Measurements from ENCODE around the gene MEF2A.
"Not testable (repeated sequence)": the region's sequence is repeated elsewhere in the genome, so short reads cannot be mapped to it uniquely, and the experiment has no call there.

The MEF2A gene

DNA sequence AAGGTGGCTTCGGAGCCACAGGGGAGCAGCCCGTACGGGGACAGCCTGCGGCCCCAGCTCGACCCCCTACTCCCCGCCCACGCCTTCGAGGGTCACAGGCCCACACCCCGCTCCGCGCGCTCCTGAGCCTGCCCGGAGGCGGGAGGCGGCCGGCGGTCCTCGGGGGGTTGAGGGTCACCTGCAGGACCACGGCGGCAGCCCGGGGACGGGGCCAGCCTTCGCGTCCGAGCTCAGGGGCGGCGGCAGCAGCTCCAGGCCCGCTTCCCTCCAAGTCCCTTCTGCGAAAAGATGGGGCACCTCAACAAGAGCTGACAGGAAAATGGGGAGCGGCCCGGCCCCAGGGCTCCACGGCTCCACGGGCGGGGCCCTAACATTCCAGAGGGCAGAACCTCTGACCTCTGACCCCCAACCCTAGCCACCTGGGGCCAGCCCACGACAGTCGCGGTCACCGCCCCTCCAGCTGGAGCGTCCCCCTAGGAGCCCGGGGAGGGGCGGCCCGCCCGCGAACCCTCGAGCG lies 167.0 kb downstream of the MEF2A start:
- no peak for DNase-seq

DNA sequence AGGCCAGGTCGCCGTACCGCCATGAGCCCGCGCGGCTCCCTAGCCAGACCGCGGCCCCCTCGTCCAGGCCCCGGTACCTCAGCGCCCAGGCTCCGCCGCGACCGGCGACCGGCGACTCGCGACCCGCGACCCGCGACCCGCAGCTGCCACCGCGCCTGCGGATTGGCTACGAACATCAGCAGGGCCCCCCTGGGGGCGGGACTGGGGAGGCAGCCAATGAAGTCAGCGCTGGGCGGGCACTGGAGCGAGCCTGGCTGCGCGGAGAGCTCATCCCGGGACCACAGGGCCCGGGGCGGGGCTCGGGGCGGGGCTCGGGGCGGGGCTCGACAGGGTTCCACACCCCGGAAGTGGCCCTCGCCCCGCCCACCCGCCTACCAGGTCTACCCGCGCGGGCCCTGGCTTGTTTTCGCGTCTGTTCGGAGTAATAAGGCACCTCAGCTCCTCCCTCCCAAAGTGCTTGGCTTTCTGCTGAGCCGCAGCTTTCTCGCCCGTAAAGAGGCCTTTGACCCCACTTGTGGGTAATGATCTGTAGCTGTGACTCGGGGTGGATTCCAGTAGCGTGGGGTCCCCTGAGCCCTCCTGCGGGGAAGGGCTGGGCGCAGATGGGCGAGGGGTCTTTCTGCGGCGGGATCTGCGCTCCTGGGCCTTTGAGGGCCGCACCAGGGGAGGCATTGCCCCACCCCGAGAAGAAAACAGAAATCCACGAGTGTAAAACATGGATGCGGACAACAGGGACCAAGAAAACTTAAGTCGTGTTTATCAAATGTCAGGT lies 167.7 kb downstream of the MEF2A start, which contains the start of gene LYSMD4:
Gene LYSMD4, minus strand, starts transcription at position 170 of the 772 bp plus-strand sequence. CDS start 1,438 bp downstream, outside the sequence.
- peak; percentile 96 for DNase-seq

DNA sequence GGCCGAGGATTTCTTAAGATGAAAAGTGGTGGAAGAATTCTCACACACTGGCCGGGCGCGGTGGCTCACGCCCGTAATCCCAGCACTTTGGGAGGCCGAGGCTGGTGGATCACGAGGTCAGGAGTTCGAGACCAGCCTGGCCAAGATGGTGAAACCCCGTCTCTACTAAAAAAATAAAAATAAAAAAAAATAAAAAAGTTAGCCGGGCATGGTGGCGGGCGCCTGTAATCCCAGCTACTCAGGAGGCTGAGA lies 168.2 kb downstream of the MEF2A start:
- not testable (repeated sequence) for DNase-seq

DNA sequence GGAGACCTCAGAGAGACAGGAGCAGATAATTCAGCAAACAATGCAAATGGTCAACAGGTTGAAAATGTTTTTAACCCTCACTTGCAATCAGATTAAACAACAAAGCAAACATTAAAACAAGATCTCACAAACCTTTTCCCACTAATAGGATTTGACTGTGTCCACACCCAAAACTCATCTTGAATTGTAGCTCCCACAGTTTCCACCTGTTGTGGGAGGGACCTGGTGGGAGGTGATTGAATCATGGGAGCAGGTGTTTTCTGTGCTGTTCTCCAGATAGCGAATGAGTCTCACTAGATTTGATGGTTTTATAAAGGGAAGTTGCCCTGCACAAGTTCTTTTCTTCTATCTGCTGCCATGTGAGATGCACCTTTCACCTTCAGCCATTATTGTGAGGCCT lies 168.8 kb downstream of the MEF2A start:
- DNase-seq: no peak

DNA sequence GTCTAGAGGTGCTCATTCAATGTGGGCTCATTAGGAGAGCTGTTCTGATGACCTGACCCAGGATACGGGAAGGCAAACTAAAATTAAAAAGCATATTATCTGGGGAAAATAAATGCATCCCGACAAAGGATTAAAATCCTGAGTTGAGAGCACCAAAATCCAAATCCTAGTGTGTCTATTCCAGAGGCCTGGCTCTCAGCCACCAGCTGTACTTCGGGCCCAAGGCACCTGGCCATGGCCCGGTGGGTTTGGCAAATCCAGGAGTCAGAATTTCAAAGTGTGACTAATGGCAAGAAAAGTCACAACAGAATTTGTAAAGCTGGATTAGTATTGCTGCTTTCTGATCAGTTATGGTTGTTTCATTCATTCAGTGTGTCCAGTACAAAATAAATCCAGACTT lies 170.1 kb downstream of the MEF2A start:
- no peak for DNase-seq

DNA sequence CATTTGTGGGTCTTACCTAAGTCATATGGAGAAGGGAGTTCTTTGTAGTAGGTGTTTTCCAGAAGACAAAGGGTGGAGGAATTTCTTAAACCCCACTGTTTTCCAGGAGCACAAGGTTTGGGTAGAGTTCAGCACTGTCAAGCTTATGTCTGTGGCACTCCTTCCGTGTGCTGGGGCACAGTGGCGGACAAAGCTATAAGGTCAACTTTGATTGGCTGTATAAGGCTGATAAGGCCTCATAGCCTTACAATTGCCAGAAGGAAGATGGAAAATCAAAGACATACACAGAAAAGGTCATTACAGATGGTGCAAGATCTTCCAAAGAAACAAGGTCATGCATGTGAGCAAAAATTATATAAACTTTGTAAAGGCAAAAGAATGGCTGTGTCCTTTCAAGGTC lies 170.9 kb downstream of the MEF2A start:
- no peak for DNase-seq

DNA sequence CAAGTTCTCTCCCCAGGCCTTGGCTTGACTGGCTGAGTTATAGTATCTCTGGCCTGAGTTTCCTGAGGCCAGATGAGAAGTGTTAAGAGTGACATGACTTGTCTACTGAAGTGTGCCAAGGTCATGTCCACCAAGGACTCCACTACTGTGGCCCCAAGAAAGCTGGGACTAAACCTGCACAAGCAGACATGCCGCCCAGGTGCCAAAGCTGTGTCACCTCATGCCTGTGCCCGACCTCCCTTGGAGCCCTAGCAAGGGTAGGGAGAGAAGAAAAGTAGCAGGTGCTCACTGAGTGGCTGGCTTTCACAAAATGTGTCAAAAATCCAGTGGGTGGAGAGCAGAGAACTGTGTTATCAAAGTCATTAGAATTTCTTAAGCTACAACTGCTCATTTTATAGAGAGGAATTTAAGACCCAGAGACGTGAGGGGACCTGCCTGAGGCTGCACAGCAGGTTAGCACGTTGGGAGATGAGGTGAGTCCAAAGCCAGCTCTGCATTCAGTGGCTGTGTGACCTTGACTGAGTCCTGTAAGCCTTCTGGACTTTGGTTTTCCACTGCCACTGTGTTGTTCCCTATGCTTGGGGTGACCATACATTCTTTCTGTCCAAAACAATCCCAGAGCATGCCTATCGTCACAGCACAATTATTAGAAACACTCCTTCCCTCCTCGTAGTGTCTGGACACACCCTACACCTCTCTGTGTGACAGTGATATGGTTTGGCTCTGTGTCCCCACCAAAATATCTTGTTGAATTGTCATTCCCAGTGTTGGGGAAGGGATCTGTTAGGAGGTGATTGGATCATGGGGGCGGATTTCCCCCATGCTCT lies 172.4 kb downstream of the MEF2A start:
- DNase-seq: no peak

DNA sequence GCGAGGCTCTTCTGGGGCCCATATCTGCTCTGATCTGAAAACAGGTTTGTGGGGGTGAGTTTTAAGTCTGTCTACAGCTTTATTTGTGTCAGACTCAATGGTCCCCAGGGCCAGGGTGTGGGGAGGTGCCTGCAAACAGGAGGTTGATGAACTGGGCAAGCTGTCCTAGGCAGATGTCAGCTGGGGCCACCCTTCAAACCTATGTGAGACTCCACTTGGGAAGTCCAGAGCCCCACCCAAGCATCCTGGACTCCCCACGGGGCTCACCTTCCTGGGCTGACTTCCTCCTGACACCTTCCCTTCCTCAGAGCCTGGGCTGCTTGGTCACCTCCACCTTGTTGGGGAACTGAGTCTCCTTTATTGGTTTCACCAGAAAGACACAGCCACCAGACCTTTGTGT lies 176.1 kb downstream of the MEF2A start:
- DNase-seq: no peak

DNA sequence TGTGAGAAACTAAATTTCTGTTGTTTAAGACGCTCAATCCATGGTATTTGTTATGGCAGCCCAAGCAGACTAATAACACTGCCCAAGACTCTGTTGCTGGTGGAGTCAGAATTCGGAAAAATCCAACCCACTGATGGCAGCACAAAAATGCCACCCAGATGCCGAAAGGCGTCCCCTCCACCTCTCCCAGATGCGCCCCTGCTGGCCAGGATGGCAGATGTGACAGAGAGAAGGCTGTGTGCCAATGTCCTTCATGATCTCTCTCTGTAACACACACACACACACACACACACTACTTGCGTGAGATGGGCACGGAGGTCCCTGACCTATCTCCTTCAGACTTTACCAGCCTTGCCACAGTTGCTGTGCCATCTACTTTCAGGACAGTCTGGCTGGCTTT lies 178.4 kb downstream of the MEF2A start:
- DNase-seq: no peak

DNA sequence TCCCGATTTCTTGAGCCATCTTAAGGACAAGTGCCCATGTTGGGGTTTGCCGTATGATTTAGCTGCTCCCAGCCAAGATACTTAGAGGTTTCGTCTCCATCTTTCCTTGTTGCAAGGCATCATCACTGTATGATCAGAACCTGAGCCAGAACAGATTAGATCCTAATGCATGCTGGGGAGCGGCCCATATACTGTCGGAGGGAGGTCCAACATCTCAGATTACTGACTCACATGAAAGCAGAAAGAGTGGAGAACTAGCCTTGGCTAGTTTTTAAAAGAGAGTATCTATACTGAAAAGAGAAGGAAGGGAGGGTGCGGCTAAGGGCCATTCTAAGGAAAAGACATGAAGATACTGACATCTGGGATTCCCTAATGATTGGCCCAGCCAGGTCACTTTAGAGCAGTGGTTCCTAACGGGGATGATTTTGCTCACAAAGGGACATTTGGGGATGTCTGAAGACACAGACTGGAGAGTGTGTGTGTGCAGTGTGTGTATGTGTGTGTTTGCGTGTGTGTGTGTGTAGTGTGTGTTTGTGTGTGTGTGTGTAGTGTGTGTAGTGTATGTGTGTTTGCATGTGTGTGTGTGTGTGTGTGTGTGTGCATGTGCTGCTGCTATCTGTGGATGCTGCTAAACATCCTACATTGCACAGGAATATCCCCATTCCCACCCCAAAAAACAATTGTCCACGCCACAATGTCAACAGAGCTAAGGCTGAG lies 179.7 kb downstream of the MEF2A start:
- DNase-seq: no peak

DNA sequence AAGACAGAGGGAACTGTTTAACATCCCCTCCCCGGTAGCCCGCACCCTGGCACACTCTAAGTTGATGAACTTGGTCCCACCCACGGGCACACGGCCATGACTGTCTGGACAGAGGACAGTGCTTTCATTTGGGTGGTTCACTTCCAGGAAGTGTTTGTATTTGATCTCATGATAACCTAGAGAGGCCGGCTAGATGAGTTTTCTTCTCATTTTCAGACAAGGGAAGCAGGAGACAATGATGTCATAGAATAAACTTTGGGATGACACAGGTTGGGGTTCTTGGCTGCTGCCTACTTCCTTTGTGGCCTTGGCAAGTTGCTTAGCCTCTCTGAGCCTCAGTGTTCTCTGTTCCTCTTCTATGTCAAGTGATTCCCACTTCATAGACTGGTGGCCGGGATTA lies 183.6 kb downstream of the MEF2A start:
- DNase-seq: peak; percentile 18

DNA sequence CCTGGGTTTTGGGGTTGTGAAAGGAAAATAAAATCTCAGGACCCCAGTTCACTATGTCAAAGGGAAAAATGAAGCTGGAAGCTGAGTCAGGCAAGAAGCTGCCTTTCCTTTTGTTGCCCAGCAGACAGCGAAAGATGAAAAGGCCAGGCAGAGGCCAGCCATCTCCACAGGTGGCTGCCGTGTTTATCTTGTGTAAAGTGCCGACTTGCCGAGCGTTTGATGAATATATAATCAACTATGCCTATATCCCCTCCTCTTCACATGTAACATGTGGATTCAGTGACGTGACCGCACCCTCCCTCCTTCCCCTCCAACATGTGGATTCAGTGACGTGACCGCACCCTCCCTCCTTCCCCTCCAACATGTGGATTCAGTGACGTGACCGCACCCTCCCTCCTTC lies 184.5 kb downstream of the MEF2A start:
- not testable (repeated sequence) for DNase-seq

DNA sequence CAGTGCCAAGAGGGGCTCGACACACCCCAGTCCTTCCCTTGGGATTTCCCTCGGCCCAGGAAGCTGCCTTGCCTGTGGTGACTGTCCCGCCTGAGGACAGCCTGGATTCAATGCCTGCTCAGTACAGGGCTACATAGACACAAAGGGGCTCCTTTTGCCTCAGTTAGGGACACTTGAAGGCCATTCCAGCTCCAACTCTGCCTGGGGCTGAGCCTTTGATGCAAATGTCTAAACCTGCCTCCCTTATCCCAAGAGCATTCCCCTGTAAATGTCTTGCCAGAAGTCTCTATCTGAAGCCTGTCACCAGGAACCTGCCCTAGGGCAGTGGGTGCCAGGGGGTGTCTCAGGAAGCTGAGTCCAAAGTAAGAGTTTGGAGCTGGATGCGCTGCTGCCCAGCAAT lies 186.8 kb downstream of the MEF2A start:
- no peak for DNase-seq

DNA sequence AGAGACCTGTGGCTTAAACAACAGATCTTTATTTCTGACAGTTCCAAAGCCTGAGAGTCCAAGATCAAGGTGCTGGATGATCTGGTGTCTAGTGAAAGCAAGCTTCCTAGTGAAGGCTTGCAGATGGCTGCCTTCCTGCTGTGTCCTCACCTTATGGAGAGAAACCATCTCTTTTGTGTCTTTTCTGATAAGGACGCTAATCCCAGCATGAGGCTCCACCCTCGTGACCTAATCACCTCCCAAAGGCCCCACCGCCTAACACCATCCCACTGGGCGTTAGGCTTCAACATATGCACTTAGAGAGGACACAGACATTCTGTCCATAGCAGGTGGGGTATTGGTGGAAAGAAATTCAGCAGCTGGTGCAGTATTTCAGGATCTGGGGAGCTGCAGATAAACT lies 187.3 kb downstream of the MEF2A start:
- peak; percentile 40 for DNase-seq

DNA sequence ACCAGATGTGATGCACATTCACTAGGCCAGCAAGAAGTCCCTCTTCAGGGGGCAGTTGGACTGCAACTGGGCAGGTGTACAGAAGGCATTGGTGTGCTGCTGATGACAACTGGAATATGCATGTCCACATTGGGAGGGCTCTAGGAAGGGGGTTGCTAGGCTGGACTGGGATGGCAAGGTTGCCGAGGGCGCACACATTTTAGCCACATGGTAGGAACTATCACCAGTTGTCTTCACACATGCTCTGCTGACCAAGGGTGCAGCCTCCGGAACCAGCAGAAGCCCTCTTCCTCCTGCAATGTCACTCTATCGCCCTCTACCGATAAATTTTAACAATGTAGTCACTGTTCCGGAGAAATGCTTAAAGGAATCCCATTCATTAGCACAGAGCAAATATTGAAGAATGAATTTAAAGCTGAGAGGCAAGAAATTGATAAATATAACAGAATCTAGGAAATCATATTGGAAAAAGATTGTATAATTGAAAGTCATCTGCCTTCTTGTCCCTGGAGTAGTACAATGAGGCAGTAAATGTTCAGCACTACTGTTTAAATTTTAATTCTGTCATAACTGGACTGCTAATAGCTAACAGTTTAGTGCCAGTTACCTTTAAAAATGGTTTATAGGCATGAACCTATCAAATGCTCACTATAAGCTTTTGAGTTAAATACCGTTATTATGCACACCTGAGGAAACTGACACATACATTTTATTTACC lies 190.1 kb downstream of the MEF2A start:
- peak; percentile 85 for DNase-seq

DNA sequence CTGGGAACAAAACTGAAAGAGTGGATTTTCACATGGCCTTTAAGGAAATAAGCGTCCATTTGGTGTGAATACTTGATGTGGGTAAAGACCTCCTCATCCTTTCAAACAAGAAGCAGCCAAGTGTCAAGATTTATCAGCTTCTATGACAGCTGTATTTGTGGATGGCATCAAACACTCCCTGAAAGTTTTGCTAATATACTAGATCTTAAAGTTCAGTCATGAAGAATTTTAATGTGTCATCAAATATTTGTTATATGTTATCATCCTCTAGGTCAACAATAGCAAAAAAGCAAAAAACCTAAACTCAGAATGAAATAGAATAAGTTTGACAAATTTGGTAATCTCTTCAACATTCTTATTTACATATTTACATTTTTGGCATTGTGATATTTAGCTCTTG lies 196.5 kb downstream of the MEF2A start:
- no peak for DNase-seq

DNA sequence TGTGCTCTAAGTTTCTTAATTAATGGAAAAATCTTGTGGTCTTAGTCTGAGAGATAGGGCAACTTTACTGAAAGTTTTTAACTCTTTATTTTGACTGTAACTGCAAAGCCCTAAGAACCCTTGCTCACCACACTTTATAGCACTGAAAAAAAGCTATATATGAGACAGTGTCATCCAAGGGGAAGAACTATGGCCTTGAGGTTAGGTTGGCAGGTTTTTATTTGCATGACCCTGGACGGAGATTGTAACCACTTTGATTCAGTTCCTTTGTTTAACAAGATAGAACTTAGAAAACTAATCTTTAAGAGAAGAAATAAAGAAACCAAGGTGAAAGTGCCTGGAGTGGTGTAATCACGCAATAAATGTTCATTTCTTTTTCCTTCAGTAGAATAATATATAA lies 198.0 kb downstream of the MEF2A start:
- DNase-seq: no peak

DNA sequence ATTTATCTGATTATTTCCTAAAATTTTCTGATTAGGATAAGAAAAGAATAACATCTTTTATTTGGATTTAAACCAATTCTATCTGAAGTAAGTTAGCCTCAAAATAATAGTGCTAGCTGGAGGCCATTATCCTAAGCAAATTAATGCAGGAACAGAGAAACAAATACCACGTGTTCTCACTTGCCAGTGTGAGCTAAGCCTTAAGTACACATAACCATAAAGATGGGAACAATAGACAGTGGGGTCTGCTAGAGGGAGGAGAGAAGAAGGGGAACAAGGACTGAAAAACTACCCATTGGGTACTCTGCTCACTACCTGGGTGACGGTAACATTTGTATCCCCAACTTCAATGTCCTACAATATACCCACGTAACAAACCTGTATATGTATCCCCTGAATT lies 198.7 kb downstream of the MEF2A start:
- no peak for DNase-seq
